Measurements from ENCODE around the gene SUGT1.

GRCh38 chr13:52743988-52744387 lies 91.4 kb downstream of the SUGT1 start:
- TF ChIP-seq CTCF (conservative IDR thresholded peaks at IDR 0.05; ENCODE audit: low read length) (peak; percentile 38), EZH2phosphoT487 (IDR thresholded peaks at IDR 0.05; ENCODE audit: borderline replicate concordance) (no peak)

Data from Loucy (cell line).